ENCODE data around the gene FAT1. TPM values are rescaled to one million over a fixed set of nuclear protein-coding genes. Genes with fewer than 3 reads are reported as not detected.

The FAT1 gene
- total and polyA plus RNA-seq, 12 donors: 20.4 to 131 (median 75.5) TPM

DNA sequence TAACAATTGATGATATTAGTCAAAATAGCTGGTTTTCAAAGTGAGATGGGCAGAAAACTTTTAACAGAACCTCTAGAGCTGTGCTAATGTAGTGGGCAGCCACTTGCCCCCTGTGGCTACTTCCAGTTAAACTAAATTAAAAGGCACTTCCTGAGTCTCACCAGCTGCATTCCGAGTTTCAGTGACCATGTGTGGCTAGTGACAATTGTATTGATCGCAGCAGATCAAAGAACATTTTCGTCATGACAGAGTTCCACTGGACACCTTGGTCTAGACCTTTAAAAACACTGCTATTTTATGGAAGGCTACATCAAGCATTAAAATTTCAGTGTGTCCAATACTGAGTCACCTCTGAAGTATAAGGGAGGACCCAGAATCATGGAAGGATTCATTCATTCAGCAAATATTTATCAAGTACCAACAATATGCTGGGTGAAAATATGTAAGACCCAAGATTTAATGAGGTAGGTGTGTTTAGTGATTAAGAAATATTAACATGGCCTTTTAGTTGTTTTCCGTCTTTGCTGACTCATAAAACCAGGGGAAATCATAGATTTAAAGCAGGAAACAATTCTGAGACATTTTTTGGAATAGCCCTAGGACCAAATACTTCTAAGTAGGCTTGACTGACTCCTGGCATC, 5.1 kb upstream of the FAT1 start:
- 71 to 83% methylated on average over 4 of the region's 4 CpGs for WGBS, 2 donors

DNA sequence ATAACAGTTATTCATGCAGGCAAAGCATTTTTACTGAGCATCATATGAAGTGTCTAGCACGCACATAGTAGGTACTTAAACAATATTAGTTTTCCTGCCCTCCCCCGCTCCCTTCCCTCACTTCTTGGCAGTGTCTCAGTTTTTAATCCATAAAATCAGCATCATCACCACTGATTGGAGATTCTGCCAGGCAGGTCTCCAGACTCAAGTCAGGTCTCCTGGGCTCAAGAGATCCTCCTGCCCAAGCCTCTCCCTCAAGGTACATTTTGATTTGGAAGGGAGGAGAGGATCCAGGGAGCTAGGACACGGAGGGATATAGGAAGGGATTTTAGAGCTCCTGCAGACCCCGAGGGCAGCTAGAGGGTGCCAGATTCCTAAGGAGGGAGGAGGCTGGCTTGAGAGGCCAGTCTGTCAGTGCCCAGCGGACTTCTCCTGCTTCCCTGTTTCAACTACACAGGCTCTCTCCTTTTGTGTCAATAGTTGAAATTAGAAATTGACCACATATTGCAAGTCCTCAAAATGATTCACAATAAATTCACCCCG, 4.4 kb upstream of the FAT1 start:
- WGBS, 2 donors: 63 to 67% methylated on average over 6 of the region's 6 CpGs
- no peaks in the 10 kb centered on the region for H3K9me3 ChIP-seq
- ATAC-seq (no peak), DNase-seq (no peak)
- peaks cover 0 to 17% (median 7%) of the 10 kb centered on the region in 9 donors for H3K4me1 ChIP-seq
- H3K4me3 ChIP-seq: peak overlapping the region in 3 of 10 donors; percentile 67 to 80 (median 75)
- peaks cover 0 to 58% (median 18%) of the 10 kb centered on the region in 7 donors for H3K27me3 ChIP-seq
- H3K36me3 ChIP-seq: no peaks in the 10 kb centered on the region
- H3K27ac ChIP-seq: no peak overlapping the region
- TF ChIP-seq CTCF (IDR thresholded peaks at IDR 0.05): no peak
- intact Hi-C loops (cut with DNase I): loop anchor here in 6 of 10 donors (5.0 to 10.0 kb wide), 6 partner anchors 63 to 449 kb away; no protein-coding TSS in a partner anchor

More for the DNA sequence above, 5.1 kb upstream of the FAT1 start:
- intact Hi-C loops (cut with DNase I): loop anchor here in 6 of 10 donors (5.0 to 10.0 kb wide), 6 partner anchors 64 to 449 kb away; no protein-coding TSS in a partner anchor
- Histone ChIP-seq H3K4me3 (no peak overlapping the region), H3K4me1 (peaks cover 0 to 17% (median 7%) of the 10 kb centered on the region in 9 donors), H3K27me3 (peaks cover 0 to 50% (median 13%) of the 10 kb centered on the region in 7 donors), H3K27ac (no peak overlapping the region), H3K36me3 (no peaks in the 10 kb centered on the region), H3K9me3 (no peaks in the 10 kb centered on the region)
- ATAC-seq (no peak), DNase-seq (no peak)
- no peak for TF ChIP-seq CTCF (IDR thresholded peaks at IDR 0.05)

DNA sequence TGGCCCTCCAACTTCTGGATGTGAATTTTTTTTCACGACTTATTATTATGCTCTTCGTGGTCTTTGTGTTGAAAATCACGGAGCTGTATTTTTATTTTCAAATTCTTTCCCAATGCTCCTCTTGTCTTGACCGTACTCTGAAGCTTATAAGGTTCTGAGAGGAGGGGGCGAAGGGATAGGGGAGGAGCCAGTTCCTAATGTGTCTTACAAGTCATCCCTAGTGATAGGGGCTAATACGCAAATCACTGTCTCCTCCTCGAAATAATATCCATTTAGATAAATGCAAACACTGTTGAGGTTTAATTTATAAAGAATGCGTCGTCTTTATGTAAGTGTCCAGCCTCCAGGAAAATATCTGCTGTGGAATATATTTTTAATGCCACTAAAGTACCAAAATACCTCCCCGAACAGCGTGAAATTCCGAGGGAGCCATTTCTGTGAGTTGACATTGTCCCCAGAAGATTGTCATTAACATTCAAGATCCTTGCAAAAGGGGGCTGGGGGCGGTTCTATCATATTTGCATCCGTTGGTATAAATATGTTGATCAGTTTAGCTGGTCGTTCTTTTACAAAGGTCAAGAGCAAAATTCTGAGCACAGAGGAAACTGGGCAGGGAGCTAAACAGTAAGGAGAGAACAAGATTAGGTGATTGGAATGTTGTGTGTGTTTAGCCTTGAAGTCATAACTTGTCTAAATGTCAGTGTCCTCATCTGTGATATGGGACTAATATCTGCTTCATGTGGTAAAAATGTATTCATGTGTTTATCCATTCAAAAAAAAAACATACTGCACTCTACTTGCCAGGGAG, 3.7 kb upstream of the FAT1 start:
- WGBS, 2 donors: 6 to 7% methylated on average over 15 of the region's 15 CpGs
- Histone ChIP-seq H3K27ac (peak overlapping the region; percentile 41 to 97 (median 88)), H3K27me3 (peaks cover 0 to 64% (median 21%) of the 10 kb centered on the region in 7 donors), H3K4me3 (peak overlapping the region; percentile 56 to 87 (median 78)), H3K36me3 (no peaks in the 10 kb centered on the region), H3K4me1 (peaks cover 0 to 23% (median 7%) of the 10 kb centered on the region in 9 donors), H3K9me3 (no peaks in the 10 kb centered on the region)
- no peak for DNase-seq
- ATAC-seq: no peak
- intact Hi-C loops (cut with DNase I): loop anchor here in 6 of 10 donors (5.0 to 10.0 kb wide), 6 partner anchors 63 to 450 kb away; no protein-coding TSS in a partner anchor
- TF ChIP-seq CTCF (IDR thresholded peaks at IDR 0.05): no peak
